SH-SY5Y (cell line): ENCODE measurements around the gene AQP3.
A peak's percentile ranks its signal among the peaks of the same experiment; 100 is the strongest.

ENCODE experiments used
- GATA2 ChIP-seq: IDR thresholded peaks from 2 replicates; pipeline ENCODE4 v1.6.1; 2011; ENCODE audit warnings: mild to moderate bottlenecking, low read depth, low read length
- GATA3 ChIP-seq: IDR thresholded peaks from 2 replicates; pipeline ENCODE4 v1.6.1; 2011; ENCODE audit warnings: low read depth, mild to moderate bottlenecking, low read length, moderate library complexity

The AQP3 gene

GRCh38 chr9:33446946-33447798, at the start of gene AQP3:
AQP3 (minus strand) TSS chr9:33447593; CDS start chr9:33447530, 63 bp downstream.
- no peak for TF ChIP-seq GATA2
- no peak for TF ChIP-seq GATA3

DNA sequence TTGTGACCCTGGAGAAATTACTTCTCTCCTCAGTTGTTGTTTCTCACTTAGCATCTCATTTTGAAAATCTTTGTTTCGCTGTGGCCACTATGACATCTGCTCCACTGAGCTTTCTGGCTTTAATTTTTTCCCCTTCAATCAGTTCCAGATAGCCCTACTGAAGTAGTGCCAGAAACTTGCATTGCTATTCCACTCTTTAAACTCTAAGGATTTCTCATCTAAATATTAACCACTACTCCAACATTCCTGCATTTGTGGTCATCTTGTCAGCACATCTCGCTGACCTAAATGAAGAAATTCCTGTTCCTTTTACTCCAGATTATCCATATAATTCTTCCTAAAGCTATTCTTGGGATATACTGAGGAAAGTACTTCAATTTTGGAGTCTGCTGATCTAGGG, 41.7 kb upstream of the AQP3 start:
- TF ChIP-seq GATA3 (no peak), GATA2 (no peak)

DNA sequence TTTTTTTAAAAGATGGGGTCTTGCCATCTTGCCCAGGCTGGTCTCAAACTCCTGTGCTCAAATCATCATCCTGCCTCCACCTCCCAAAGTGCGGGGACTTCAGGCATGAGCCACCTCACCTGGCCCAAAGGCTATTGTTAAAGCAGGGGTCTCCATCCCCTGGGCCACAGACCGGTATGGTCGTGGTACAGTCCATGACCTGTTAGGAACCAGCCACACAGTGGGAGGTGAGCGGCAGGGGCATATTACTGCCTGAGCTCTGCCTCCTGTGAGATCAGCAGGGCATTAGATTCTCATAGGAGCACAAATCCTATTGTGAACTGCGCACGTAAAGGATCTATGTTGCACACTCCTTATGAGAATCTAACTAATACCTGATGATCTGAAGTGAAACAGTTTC, 33.6 kb upstream of the AQP3 start:
- TF ChIP-seq GATA2 = no peak
- no peak for TF ChIP-seq GATA3

- TF ChIP-seq GATA2 = no peak
- no peak for TF ChIP-seq GATA3
Observed at GRCh38 chr9:33480106-33480505, 32.7 kb upstream of the AQP3 start.

GRCh38 chr9:33476503-33476902, 29.1 kb upstream of the AQP3 start:
- TF ChIP-seq GATA3 (no peak), GATA2 (no peak)

GRCh38 chr9:33475357-33475756, 28.0 kb upstream of the AQP3 start:
- TF ChIP-seq GATA2 (no peak), GATA3 (no peak)

DNA sequence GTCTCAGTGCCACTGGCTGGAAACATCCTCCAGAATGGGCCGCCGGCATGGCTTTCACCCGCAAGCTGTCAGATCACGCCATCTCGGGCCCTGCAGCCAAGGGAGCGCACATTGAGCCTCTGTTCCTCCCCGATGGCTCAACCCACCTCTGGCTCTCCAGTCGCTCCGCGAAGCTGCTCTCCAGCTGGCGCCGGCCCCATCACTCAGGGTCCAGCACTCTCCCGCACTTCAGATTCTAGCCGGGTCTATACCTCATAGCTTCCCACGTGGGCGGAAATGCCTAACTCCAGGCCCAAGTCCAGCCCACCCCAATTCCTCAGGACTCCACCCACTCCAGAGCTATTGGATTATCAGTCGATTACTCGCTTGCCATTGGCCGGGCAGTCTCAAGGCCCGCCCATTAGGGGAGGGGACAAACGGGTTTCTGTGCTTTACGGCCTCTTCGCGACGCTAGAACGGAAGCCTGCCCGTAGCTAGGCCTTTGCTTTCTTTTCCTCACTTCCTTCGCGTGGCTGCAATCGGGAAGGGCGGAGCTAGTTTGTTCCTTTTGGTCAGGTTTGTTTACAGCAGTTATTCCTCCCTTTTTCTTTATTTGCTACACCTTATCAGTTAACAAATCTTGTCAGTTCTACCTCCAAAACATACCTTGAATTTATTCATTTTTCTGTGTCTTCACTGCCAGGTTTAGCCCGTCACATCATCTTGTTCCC, 26.4 kb upstream of the AQP3 start, which contains the start of gene NOL6:
Gene NOL6, minus strand, starts transcription at position 282 of the 710 bp plus-strand sequence. Its CDS starts 82 bp downstream, at position 200.
- TF ChIP-seq GATA2 (0 out of 2 replicates have a peak, but pooled peaks have one; percentile 30), GATA3 (no peak)

DNA sequence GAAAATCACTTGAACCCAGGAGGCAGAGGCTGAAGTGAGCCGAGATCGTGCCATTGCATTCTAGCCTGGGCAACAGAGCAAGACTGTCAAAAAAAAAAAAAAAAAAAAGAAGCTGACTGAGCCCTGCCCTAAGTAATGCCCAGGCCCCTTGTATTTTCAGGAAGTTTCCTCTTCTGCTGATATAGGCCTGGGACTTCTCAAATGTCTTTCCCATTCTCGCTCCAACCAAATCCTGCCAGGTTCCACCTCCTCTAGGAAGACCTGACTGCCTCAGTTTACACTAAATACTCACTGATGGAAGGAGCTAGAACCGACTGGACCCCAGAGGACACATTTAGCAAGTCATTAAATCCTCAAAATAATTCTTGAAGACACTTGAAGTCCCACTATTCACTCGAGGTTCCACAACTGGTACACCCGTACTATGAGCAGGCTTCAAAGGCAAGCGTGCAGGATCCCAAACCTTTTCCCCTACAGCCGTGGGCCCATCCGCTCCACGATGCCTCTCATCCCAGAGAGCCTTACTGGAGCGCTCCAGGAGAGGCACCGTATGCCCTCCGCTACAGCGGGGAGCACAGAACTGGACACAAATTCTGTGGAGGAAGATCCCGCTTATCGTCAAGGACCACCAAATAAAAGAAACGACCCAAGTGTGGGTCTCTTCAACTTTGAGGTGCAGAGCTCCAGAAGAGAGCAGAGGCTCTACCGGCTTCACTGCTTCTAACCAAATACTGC, 25.7 kb upstream of the AQP3 start:
- no peak for TF ChIP-seq GATA3
- TF ChIP-seq GATA2 = no peak

- TF ChIP-seq GATA3 (no peak), GATA2 (no peak)
Observed at GRCh38 chr9:33472171-33472880, 24.9 kb upstream of the AQP3 start.

DNA sequence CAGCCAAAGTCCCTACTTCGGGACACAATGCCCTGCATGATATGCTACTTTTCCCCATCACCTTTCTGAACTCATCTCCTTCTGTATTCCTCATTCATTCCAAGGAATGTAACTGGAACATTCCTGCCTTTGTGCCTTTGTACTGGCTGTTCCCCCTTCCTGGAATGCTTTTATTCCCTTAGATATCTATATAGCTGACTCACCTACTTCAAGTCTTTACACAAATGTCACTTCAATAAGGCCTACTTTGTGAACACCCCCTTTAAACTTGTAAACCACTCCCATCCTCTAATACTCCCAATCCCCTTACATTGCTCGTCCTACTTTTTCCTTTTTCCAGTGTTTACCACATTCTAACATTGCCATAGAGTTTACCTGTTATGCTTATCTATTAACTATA, 24.0 kb upstream of the AQP3 start:
- no peak for TF ChIP-seq GATA3
- no peak for TF ChIP-seq GATA2

DNA sequence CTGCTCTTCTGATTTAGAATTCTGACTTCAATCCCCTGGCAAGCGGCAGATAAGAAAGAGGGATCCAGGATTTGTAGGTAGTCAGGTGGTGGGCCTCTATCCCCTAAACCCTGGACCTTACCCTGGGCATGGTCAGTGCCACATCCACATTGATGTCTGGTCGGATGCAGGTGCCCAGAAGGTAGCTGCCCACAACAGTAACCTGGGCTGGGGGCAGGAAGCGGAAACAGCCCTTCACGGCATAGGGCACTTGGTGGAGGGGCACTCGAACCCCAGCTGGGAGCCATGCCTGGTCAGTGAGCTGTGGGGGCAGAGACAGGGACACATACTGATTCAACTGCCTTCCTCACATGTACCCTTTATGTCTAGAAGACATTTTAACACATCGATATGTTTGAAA, 22.5 kb upstream of the AQP3 start:
- no peak for TF ChIP-seq GATA3
- no peak for TF ChIP-seq GATA2

- TF ChIP-seq GATA2 = no peak
- no peak for TF ChIP-seq GATA3
Observed at GRCh38 chr9:33468797-33469621, 21.6 kb upstream of the AQP3 start.
